Breast epithelium (tissue), 4 donors: ENCODE results near the gene VPS13D. TPM values are rescaled to one million over a fixed set of nuclear protein-coding genes. Genes with fewer than 3 reads are reported as not detected.

Experiments
- DNase-seq, 2 donors: peaks; one replicate each; pipeline ENCODE4 v3.0.0-alpha.2; 2019; ENCODE audit warnings: low spot score in 2 of 2
- H3K27ac ChIP-seq, 2 donors: fragments of 200-600 bp; sonication (generic) in 1 of 2; one replicate each; pipeline ENCODE4 v1.5.1; 2016 to 2019; ENCODE audit warnings: mild to moderate bottlenecking in 1 of 2
- H3K27me3 ChIP-seq, 2 donors: fragments of 200-600 bp; sonication (generic) in 1 of 2; one replicate each; pipeline versions ENCODE4 v1.5.1 to v1.6.0; 2017 to 2019; ENCODE audit warnings: control low read depth in 1 of 2, mild to moderate bottlenecking in 1 of 2
- H3K36me3 ChIP-seq: fragments of 200-600 bp; one replicate; pipeline ENCODE4 v1.5.1; 2019
- H3K4me1 ChIP-seq, 2 donors: fragments of 200-600 bp; sonication (generic); one replicate each; pipeline ENCODE4 v1.5.1; 2016 to 2019; ENCODE audit warnings: control low read depth in 1 of 2
- H3K4me3 ChIP-seq, 3 donors: fragments of 200-600 bp; sonication (generic); 1 replicate in 2 of 3; 2 replicates in 1 of 3; pipeline ENCODE4 v1.5.1; 2016 to 2019; ENCODE audit warnings: mild to moderate bottlenecking in 3 of 3, moderate library complexity in 2 of 3
- H3K9me3 ChIP-seq, 2 donors: fragments of 200-600 bp; sonication (generic) in 1 of 2; one replicate each; pipeline ENCODE4 v1.5.1; 2016 to 2019; ENCODE audit warnings: control low read depth in 1 of 2
- CTCF ChIP-seq, 3 donors: fragments of 450-650 bp; IDR thresholded peaks; one replicate each; pipeline ENCODE4 v1.5.1; 2016 to 2017; ENCODE audit warnings: antibody characterized with exemption in 3 of 3, mild to moderate bottlenecking in 3 of 3, moderate library complexity in 3 of 3
- POLR2A ChIP-seq: fragments of 450-650 bp; IDR thresholded peaks from one replicate; pipeline ENCODE4 v1.6.1; 2016; ENCODE audit warnings: antibody characterized with exemption, mild to moderate bottlenecking, moderate library complexity
- POLR2AphosphoS5 ChIP-seq, 3 donors: sonication (generic); formaldehyde crosslinking; IDR thresholded peaks; one replicate each; pipeline ENCODE4 v1.6.1; 2017; ENCODE audit warnings: antibody characterized with exemption in 3 of 3
- intact Hi-C: fragments of 100-400 bp; cut with DNase I; formaldehyde crosslinking; loops from one replicate; pipeline ENCODE4 v1.15.1; 2023; ENCODE audit warnings: low total_unique reads
- total RNA-seq, 3 donors: library from RNA; depleted of rRNA; stranded (reverse); fragments of >200 nt; gene quantifications; one replicate each; pipeline ENCODE4 v1.1.0, GENCODE V29; 2016

VPS13D gene
- total RNA-seq, 3 donors from 2014 or later = 73.9 to 115 (median 96.4) TPM

- no peaks in the 10 kb centered on the region for H3K9me3 ChIP-seq
- TF ChIP-seq CTCF (IDR thresholded peaks at IDR 0.05) = no peak
- TF ChIP-seq POLR2A = no peak
- TF ChIP-seq POLR2AphosphoS5 (IDR thresholded peaks at IDR 0.05) = no peak
- H3K27ac ChIP-seq = no peak overlapping the region
- intact Hi-C loops = no loop called here
- DNase-seq = no peak
- no peak overlapping the region for H3K4me3 ChIP-seq
- no peaks in the 10 kb centered on the region for H3K4me1 ChIP-seq
- H3K27me3 ChIP-seq = no peaks in the 10 kb centered on the region
- no peaks in the 10 kb centered on the region for H3K36me3 ChIP-seq
These were observed 139.4 kb downstream of the VPS13D start for GRCh38 chr1:12369258-12369657.

GRCh38 chr1:12370333-12370975 is 140.6 kb downstream of the VPS13D start:
- DNase-seq = no peak
- no peaks in the 10 kb centered on the region for H3K9me3 ChIP-seq
- no peak for TF ChIP-seq POLR2A
- H3K27me3 ChIP-seq = no peaks in the 10 kb centered on the region
- intact Hi-C loops = no loop called here
- H3K36me3 ChIP-seq = no peaks in the 10 kb centered on the region
- H3K27ac ChIP-seq = no peak overlapping the region
- no peaks in the 10 kb centered on the region for H3K4me1 ChIP-seq
- no peak overlapping the region for H3K4me3 ChIP-seq

- Histone ChIP-seq H3K9me3 (no peaks in the 10 kb centered on the region), H3K27ac (no peak overlapping the region), H3K27me3 (no peaks in the 10 kb centered on the region), H3K4me3 (no peak overlapping the region), H3K4me1 (no peaks in the 10 kb centered on the region), H3K36me3 (no peaks in the 10 kb centered on the region)
- no peak for DNase-seq
- TF ChIP-seq POLR2A = no peak
- no peak for TF ChIP-seq CTCF (IDR thresholded peaks at IDR 0.05)
- no peak for TF ChIP-seq POLR2AphosphoS5 (IDR thresholded peaks at IDR 0.05)
- intact Hi-C loops = no loop called here
These were observed 141.2 kb downstream of the VPS13D start for GRCh38 chr1:12371053-12371452.

GRCh38 chr1:12372180-12372579 is 142.3 kb downstream of the VPS13D start:
- no peaks in the 10 kb centered on the region for H3K9me3 ChIP-seq
- H3K36me3 ChIP-seq = no peaks in the 10 kb centered on the region
- intact Hi-C loops = no loop called here
- no peak for TF ChIP-seq POLR2A
- no peak for TF ChIP-seq POLR2AphosphoS5 (IDR thresholded peaks at IDR 0.05)
- TF ChIP-seq CTCF (IDR thresholded peaks at IDR 0.05) = no peak
- H3K4me3 ChIP-seq = no peak overlapping the region
- no peaks in the 10 kb centered on the region for H3K27me3 ChIP-seq
- H3K4me1 ChIP-seq = no peaks in the 10 kb centered on the region
- H3K27ac ChIP-seq = no peak overlapping the region
- no peak for DNase-seq

GRCh38 chr1:12372761-12373160 is 142.9 kb downstream of the VPS13D start:
- intact Hi-C loops = no loop called here
- Histone ChIP-seq H3K36me3 (no peaks in the 10 kb centered on the region), H3K4me3 (no peak overlapping the region)

More at GRCh38 chr1:12372761-12373160, 142.9 kb downstream of the VPS13D start:
- Histone ChIP-seq H3K27me3 (no peaks in the 10 kb centered on the region), H3K9me3 (no peaks in the 10 kb centered on the region), H3K27ac (no peak overlapping the region), H3K4me1 (no peaks in the 10 kb centered on the region)
- TF ChIP-seq POLR2AphosphoS5 (IDR thresholded peaks at IDR 0.05) (no peak), CTCF (IDR thresholded peaks at IDR 0.05) (no peak), POLR2A (no peak)
- no peak for DNase-seq
